Hematopoietic multipotent progenitor cell treated with erythropoietin and hydrocortisone succinate and interleukin-3 and kit ligand, for 8 days (in vitro differentiated cells): ENCODE data around the gene SVIP.
A peak's percentile ranks its signal among the peaks of the same experiment; 100 is the strongest.

Experiments used
- DNase-seq: peaks from one replicate; pipeline ENCODE4 v3.0.0-alpha.2; 2015

SVIP gene

GRCh38 chr11:22829231-22830081 lies at the start of gene SVIP:
Gene SVIP, minus strand, starts transcription at chr11:22829801. Its CDS starts 53 bp downstream, at chr11:22829748.
- peak; percentile 93 for DNase-seq

GRCh38 chr11:22878604-22879003 lies 49.0 kb upstream of the SVIP start:
- no peak for DNase-seq

- no peak for DNase-seq
These were observed 48.4 kb upstream of the SVIP start for GRCh38 chr11:22878039-22878438.

- DNase-seq: peak; percentile 91
These were observed 46.4 kb upstream of the SVIP start for GRCh38 chr11:22875869-22876473.

GRCh38 chr11:22869325-22869724 lies 39.7 kb upstream of the SVIP start:
- no peak for DNase-seq

GRCh38 chr11:22860241-22860640 lies 30.6 kb upstream of the SVIP start, which contains the start of gene CCDC179:
Gene CCDC179, minus strand, starts transcription at chr11:22860474. Its CDS starts 53 bp downstream, at chr11:22860421.
- no peak for DNase-seq

- no peak for DNase-seq
These were observed 30.2 kb upstream of the SVIP start for GRCh38 chr11:22859756-22860155.

GRCh38 chr11:22851477-22851876 lies 21.9 kb upstream of the SVIP start:
- DNase-seq: no peak

- DNase-seq: no peak
These were observed 17.1 kb upstream of the SVIP start for GRCh38 chr11:22846726-22847125.

- DNase-seq: peak; percentile 78
These were observed 2.9 kb upstream of the SVIP start for GRCh38 chr11:22832315-22833015.

- DNase-seq: no peak
These were observed 447 bp upstream of the SVIP start for GRCh38 chr11:22830082-22830414.

GRCh38 chr11:22828373-22828772 lies 1.2 kb downstream of the SVIP start:
- DNase-seq: peak; percentile 51

- no peak for DNase-seq
These were observed 7.4 kb downstream of the SVIP start for GRCh38 chr11:22822203-22822602.

- no peak for DNase-seq
These were observed 19.7 kb downstream of the SVIP start for GRCh38 chr11:22809893-22810292.

GRCh38 chr11:22808571-22809197 lies 20.9 kb downstream of the SVIP start:
- DNase-seq: no peak

GRCh38 chr11:22807855-22808570 lies 21.6 kb downstream of the SVIP start:
- DNase-seq: no peak

GRCh38 chr11:22807391-22807790 lies 22.2 kb downstream of the SVIP start:
- no peak for DNase-seq

GRCh38 chr11:22802861-22803260 lies 26.7 kb downstream of the SVIP start:
- no peak for DNase-seq

GRCh38 chr11:22800482-22800881 lies 29.1 kb downstream of the SVIP start:
- DNase-seq: no peak

- DNase-seq: no peak
These were observed 30.7 kb downstream of the SVIP start for GRCh38 chr11:22798901-22799300.

- no peak for DNase-seq
These were observed 32.6 kb downstream of the SVIP start for GRCh38 chr11:22797047-22797446.

GRCh38 chr11:22795914-22796313 lies 33.7 kb downstream of the SVIP start:
- DNase-seq: peak; percentile 19

GRCh38 chr11:22792497-22792896 lies 37.1 kb downstream of the SVIP start:
- peak; percentile 41 for DNase-seq
